ENCODE measurements around the gene MOB3B. TPM values are rescaled to one million over a fixed set of nuclear protein-coding genes. Genes with fewer than 3 reads are reported as not detected.

Gene MOB3B
- total and polyA plus RNA-seq, 10 of the 15 experiments (the other 5 are each of a cell fraction or from before 2014, with no cell fraction given), result 0.44 to 2.7 (median 0.91) TPM

GRCh38 chr9:27457445-27457844 lies 72.2 kb downstream of the MOB3B start:
- ATAC-seq (no peak), FAIRE-seq (no peak), DNase-seq (ENCODE audit: low read depth, low spot score) (no peak)
- no peaks in the 10 kb centered on the region for H4K20me1 ChIP-seq (ENCODE audit: control insufficient read depth, insufficient read depth)
- SMC1A ChIA-PET (ENCODE audit: uncharacterized antibody, unreplicated experiment), result interaction anchor here (1.0 to 2.5 kb wide), 3 partner anchors 14 to 73 kb away, joined by 4 to 7 read pairs (median 6); no protein-coding TSS in a partner anchor
- TF ChIP-seq NFYB (IDR thresholded peaks at IDR 0.05; ENCODE audit: insufficient read depth, low read depth, low read length) (no peak), ZNF274 (IDR thresholded peaks at IDR 0.05; ENCODE audit: insufficient read depth, insufficient read length) (no peak), IRF5 (IDR thresholded peaks at IDR 0.05; ENCODE audit: borderline replicate concordance) (no peak)
- RAD21 ChIA-PET (ENCODE audit: unreplicated experiment), result no interaction called here
- H3K27me3 ChIP-seq (replicated peaks in 1 of 2; ENCODE audit: control insufficient read depth in 2 of 2, insufficient read depth in 2 of 2, low read length in 1 of 2), result no peaks in the 10 kb centered on the region
- no peak overlapping the region for H3K9ac ChIP-seq (ENCODE audit: control insufficient read depth, insufficient read depth, low read length)
- CTCF ChIA-PET, result no interaction called here
- 79% methylated on average over 4 of the region's 4 CpGs for whole genome bisulfite sequencing (ENCODE audit: insufficient coverage, insufficient replicate concordance, low lambda C conversion rate, missing lambda C conversion rate)
- H2AFZ ChIP-seq (ENCODE audit: control insufficient read depth, low read depth, low read length), result no peak overlapping the region
- intact Hi-C loops (cut with micrococcal nuclease; ENCODE audit: unreplicated experiment), result no loop called here
- no peak overlapping the region for H3K27ac ChIP-seq (ENCODE audit: control insufficient read depth, insufficient read depth)
- H3K4me2 ChIP-seq (ENCODE audit: control insufficient read depth, insufficient read depth), result no peak overlapping the region
- POLR2A ChIA-PET, result interaction anchor here (1.1 kb wide), 1 partner anchor 61 kb away, joined by 3 read pairs; no protein-coding TSS in a partner anchor
- no peaks in the 10 kb centered on the region for H3K9me3 ChIP-seq (replicated peaks; ENCODE audit: control insufficient read depth, insufficient read depth, low read length)
- H3K4me1 ChIP-seq (ENCODE audit: control insufficient read depth, insufficient read depth, low read length), result peaks cover 12% of the 10 kb centered on the region; the same call in 1 of the 2 replicates
- H3K4me3 ChIP-seq, result no peak overlapping the region
- BruUV-seq (replicated peaks), result no TSS peak
- in situ Hi-C loops (cut with MboI), result no loop called here
- H3K79me2 ChIP-seq (ENCODE audit: control insufficient read depth, insufficient read depth, low read length), result no peaks in the 10 kb centered on the region
- H3K36me3 ChIP-seq (ENCODE audit: control insufficient read depth in 2 of 2, insufficient read depth in 2 of 2, low read length in 1 of 2), result no peaks in the 10 kb centered on the region

- H3K27me3 ChIP-seq (replicated peaks in 1 of 2; ENCODE audit: control insufficient read depth in 2 of 2, insufficient read depth in 2 of 2, low read length in 1 of 2), result no peaks in the 10 kb centered on the region
- intact Hi-C loops (cut with micrococcal nuclease; ENCODE audit: unreplicated experiment) (no loop called here), in situ Hi-C loops (cut with MboI) (no loop called here)
- ChIA-PET SMC1A (ENCODE audit: uncharacterized antibody, unreplicated experiment) (no interaction called here), CTCF (no interaction called here), POLR2A (no interaction called here), RAD21 (ENCODE audit: unreplicated experiment) (no interaction called here)
- H2AFZ ChIP-seq (ENCODE audit: control insufficient read depth, low read depth, low read length), result no peak overlapping the region
- 0 out of 2 replicates have a peak, but pooled peaks cover 4% of the 10 kb centered on the region for H3K4me1 ChIP-seq (ENCODE audit: control insufficient read depth, insufficient read depth, low read length)
- H3K9me3 ChIP-seq (replicated peaks; ENCODE audit: control insufficient read depth, insufficient read depth, low read length), result no peaks in the 10 kb centered on the region
- ATAC-seq, result peak; percentile 46
- no peaks in the 10 kb centered on the region for H3K79me2 ChIP-seq (ENCODE audit: control insufficient read depth, insufficient read depth, low read length)
- H3K4me3 ChIP-seq, result no peak overlapping the region
- no peak for FAIRE-seq
- BruUV-seq (replicated peaks), result no TSS peak
- 59% methylated on average over 6 of the region's 6 CpGs for WGBS (ENCODE audit: insufficient coverage, insufficient replicate concordance, low lambda C conversion rate, missing lambda C conversion rate)
- H3K27ac ChIP-seq (ENCODE audit: control insufficient read depth, insufficient read depth), result no peak overlapping the region
- no peak for DNase-seq (ENCODE audit: low read depth, low spot score)
- H3K4me2 ChIP-seq (ENCODE audit: control insufficient read depth, insufficient read depth), result no peak overlapping the region
- no peaks in the 10 kb centered on the region for H4K20me1 ChIP-seq (ENCODE audit: control insufficient read depth, insufficient read depth)
- no peak overlapping the region for H3K9ac ChIP-seq (ENCODE audit: control insufficient read depth, insufficient read depth, low read length)
- no peaks in the 10 kb centered on the region for H3K36me3 ChIP-seq (ENCODE audit: control insufficient read depth in 2 of 2, insufficient read depth in 2 of 2, low read length in 1 of 2)
- TF ChIP-seq IRF5 (IDR thresholded peaks at IDR 0.05; ENCODE audit: borderline replicate concordance) (no peak), GABPA (IDR thresholded peaks at IDR 0.05; ENCODE audit: low read depth) (no peak), SRF (IDR thresholded peaks at IDR 0.05; ENCODE audit: low read depth in 2 of 2, low read length in 2 of 2) (no peak), MTA3 (IDR thresholded peaks at IDR 0.05; ENCODE audit: borderline replicate concordance, low read length) (no peak), NFYA (IDR thresholded peaks at IDR 0.05; ENCODE audit: borderline replicate concordance, low read depth, low read length) (no peak), RB1 (IDR thresholded peaks at IDR 0.05; ENCODE audit: borderline replicate concordance) (no peak), STAT1 (conservative IDR thresholded peaks at IDR 0.05) (no peak), DPF2 (IDR thresholded peaks at IDR 0.05) (no peak)
Observed at GRCh38 chr9:27453860-27454553, 75.6 kb downstream of the MOB3B start.

Data from GM12878 (cell line).